A549 (cell line): ENCODE results near the gene TEX261. TPM values are rescaled to one million over a fixed set of nuclear protein-coding genes. Genes with fewer than 3 reads are reported as not detected.

ENCODE experiments used
- ATAC-seq, 2 experiments: fragments of 200-7000 bp in 1 of 2; fragments of >200 bp in 1 of 2; cut with Nextera tagmentation in 1 of 2; cut with Tn5 transposase in 1 of 2; 3 replicates each; pipeline versions ENCODE4 v1.8.0 to v1.9.1; 2018 to 2020; ENCODE audit warnings: mild to moderate bottlenecking in 1 of 2, moderate library complexity in 1 of 2
- CTCF ChIA-PET: fragments of 300-600 bp; sonication (Branson Sonifier 250); formaldehyde crosslinking; extraction: SDS; loops from one replicate; lab custom pipeline; 2021; ENCODE audit warnings: antibody characterized with exemption, inconsistent platforms; lab: Yijun Ruan, JAX
- POLR2A ChIA-PET: fragments of 350-600 bp; formaldehyde crosslinking; extraction: SDS; loops from one replicate; lab custom pipeline; 2021; ENCODE audit warnings: antibody characterized with exemption, inconsistent platforms; lab: Yijun Ruan, JAX
- DNase-seq, 2 experiments: peaks; one replicate each; pipeline versions ENCODE4 v3.0.0 to v3.0.0-alpha.2; 2011 to 2016; ENCODE audit warnings: low read depth in 1 of 2, low spot score in 1 of 2
- FAIRE-seq: peaks from 2 replicates; lab custom pipeline; 2011; peaks lifted over from hg19 to GRCh38; lab: Jason Lieb, UNC
- H3K27ac ChIP-seq, 2 experiments: fragments of >200 bp; sonication (Bioruptor Twin); formaldehyde crosslinking; 3 replicates each; pipeline ENCODE4 v1.5.1; 2016 to 2017
- H3K4me1 ChIP-seq: fragments of >200 bp; sonication (Bioruptor Twin); formaldehyde crosslinking; 3 replicates; pipeline ENCODE4 v1.6.1; 2016
- H3K4me2 ChIP-seq: fragments of >200 bp; sonication (Bioruptor Twin); formaldehyde crosslinking; 3 replicates; pipeline ENCODE4 v1.6.1; 2016
- H3K4me3 ChIP-seq: fragments of >200 bp; sonication (Bioruptor Twin); formaldehyde crosslinking; 3 replicates; pipeline ENCODE4 v1.5.1; 2016
- H3K9me3 ChIP-seq: fragments of >200 bp; sonication (Bioruptor Twin); formaldehyde crosslinking; 3 replicates; pipeline ENCODE4 v1.6.1; 2016
- BHLHE40 ChIP-seq: IDR thresholded peaks from 2 replicates; pipeline ENCODE4 v1.6.1; 2012; ENCODE audit warnings: low read depth, low read length, inconsistent platforms
- CEBPB ChIP-seq, 2 experiments: fragments of >200 bp in 1 of 2; sonication (Bioruptor Twin) in 1 of 2; formaldehyde crosslinking in 1 of 2; IDR thresholded peaks; 2 replicates each; pipeline ENCODE4 v1.6.1; 2012 to 2016
- CHD4 ChIP-seq: fragments of 200-600 bp; sonication (generic); IDR thresholded peaks from 2 replicates; pipeline ENCODE4 v1.6.1; 2016; ENCODE audit warnings: antibody characterized with exemption, mild to moderate bottlenecking, borderline replicate concordance
- E2F6 ChIP-seq: IDR thresholded peaks from 2 replicates; pipeline ENCODE4 v1.6.1; 2012; ENCODE audit warnings: low read depth, borderline replicate concordance
- EHF ChIP-seq: fragments of 250-450 bp; sonication (Bioruptor Pico); IDR thresholded peaks from 2 replicates; pipeline ENCODE4 v1.5.0; 2020; ENCODE audit warnings: mild to moderate bottlenecking
- EHMT2 ChIP-seq: fragments of 200-600 bp; sonication (generic); IDR thresholded peaks from 2 replicates; pipeline ENCODE4 v1.6.1; 2016; ENCODE audit warnings: antibody characterized with exemption, low read depth, mild to moderate bottlenecking, moderate library complexity
- ELK1 ChIP-seq: fragments of 150-350 bp; IDR thresholded peaks from 2 replicates; pipeline ENCODE4 v1.6.1; 2014; ENCODE audit warnings: low read depth, mild to moderate bottlenecking, low read length
- EP300 ChIP-seq, 2 experiments: fragments of >200 bp; sonication (Bioruptor Twin); formaldehyde crosslinking; IDR thresholded peaks; 2 replicates in 1 of 2; 3 replicates in 1 of 2; pipeline ENCODE4 v1.6.1; 2016 to 2017
- FOSL2 ChIP-seq, 2 experiments: fragments of 450-650 bp in 1 of 2; fragments of >200 bp in 1 of 2; sonication (Bioruptor Twin) in 1 of 2; formaldehyde crosslinking; IDR thresholded peaks; 2 replicates each; pipeline versions ENCODE4 v1.5.0 to v1.6.1; 2016 to 2020; ENCODE audit warnings: mild to moderate bottlenecking in 1 of 2, moderate library complexity in 1 of 2
- GATA3 ChIP-seq: IDR thresholded peaks from 2 replicates; pipeline ENCODE4 v1.6.1; 2012; ENCODE audit warnings: borderline replicate concordance
- HDAC2 ChIP-seq: fragments of 200-600 bp; sonication (generic); IDR thresholded peaks from 2 replicates; pipeline ENCODE4 v1.6.1; 2016
- HOXB13 ChIP-seq: fragments of 250-450 bp; sonication (Bioruptor Pico); IDR thresholded peaks from 2 replicates; pipeline ENCODE4 v1.5.0; 2020; ENCODE audit warnings: low read depth, mild to moderate bottlenecking, moderate library complexity
- KDM5A ChIP-seq: fragments of 200-600 bp; sonication (generic); IDR thresholded peaks from 2 replicates; pipeline ENCODE4 v1.6.1; 2016; ENCODE audit warnings: antibody characterized with exemption, mild to moderate bottlenecking
- MAZ ChIP-seq: fragments of 150-350 bp; IDR thresholded peaks from 2 replicates; pipeline ENCODE4 v1.6.1; 2014; ENCODE audit warnings: antibody characterized with exemption, low read depth, low read length, borderline replicate concordance
- MYC ChIP-seq: IDR thresholded peaks from 2 replicates; pipeline ENCODE4 v1.6.1; 2012; ENCODE audit warnings: mild to moderate bottlenecking, inconsistent platforms, low read length, improper control_type of control experiment, borderline replicate concordance
- NFE2L2 ChIP-seq: fragments of 150-350 bp; conservative IDR thresholded peaks from 2 replicates; pipeline ENCODE4 v1.6.1; 2014; ENCODE audit warnings: low read length
- NPAS2 ChIP-seq: fragments of 250-450 bp; sonication (Bioruptor Pico); IDR thresholded peaks from 2 replicates; pipeline ENCODE4 v1.8.0; 2022; ENCODE audit warnings: mild to moderate bottlenecking, moderate library complexity, borderline replicate concordance
- NR3C1 ChIP-seq: fragments of >200 bp; sonication (Bioruptor Twin); formaldehyde crosslinking; IDR thresholded peaks from 3 replicates; pipeline ENCODE4 v1.6.1; 2017
- PBX3 ChIP-seq: IDR thresholded peaks from 2 replicates; pipeline ENCODE4 v1.6.1; 2012
- POLR2A ChIP-seq: IDR thresholded peaks from 2 replicates; pipeline ENCODE4 v1.6.1; 2012; ENCODE audit warnings: mild to moderate bottlenecking, low read length
- POLR2AphosphoS2 ChIP-seq: conservative IDR thresholded peaks from 2 replicates; pipeline ENCODE4 v1.6.1; 2012; ENCODE audit warnings: low read length, improper control_type of control experiment, inconsistent platforms
- RAD21 ChIP-seq, 2 experiments: fragments of >200 bp in 1 of 2; sonication (Bioruptor Twin) in 1 of 2; formaldehyde crosslinking in 1 of 2; IDR thresholded peaks in 1 of 2; conservative IDR thresholded peaks in 1 of 2; 2 replicates in 1 of 2; 3 replicates in 1 of 2; pipeline ENCODE4 v1.6.1; 2012 to 2018; ENCODE audit warnings: inconsistent platforms in 1 of 2
- RARB ChIP-seq: fragments of 250-450 bp; sonication (Bioruptor Pico); IDR thresholded peaks from 2 replicates; pipeline ENCODE4 v1.8.0; 2021; ENCODE audit warnings: mild to moderate bottlenecking, moderate library complexity
- REST ChIP-seq: fragments of 200-600 bp; sonication (generic); IDR thresholded peaks from 2 replicates; pipeline ENCODE4 v1.6.1; 2016; ENCODE audit warnings: antibody characterized with exemption, mild to moderate bottlenecking, moderate library complexity
- RFX5 ChIP-seq: fragments of 450-650 bp; IDR thresholded peaks from 2 replicates; pipeline ENCODE4 v1.7.1; 2014; ENCODE audit warnings: antibody characterized with exemption, mild to moderate bottlenecking, moderate library complexity
- SMC3 ChIP-seq: fragments of >200 bp; sonication (Bioruptor Twin); formaldehyde crosslinking; IDR thresholded peaks from 3 replicates; pipeline ENCODE4 v1.6.1; 2018; ENCODE audit warnings: inconsistent platforms
- ZSCAN20 ChIP-seq: fragments of 250-450 bp; sonication (Bioruptor Pico); IDR thresholded peaks from 2 replicates; pipeline ENCODE4 v1.8.0; 2022; ENCODE audit warnings: mild to moderate bottlenecking, moderate library complexity
- WGBS: methylation state at CpG from one replicate; pipeline ENCODE4 v1.1.6; 2017; ENCODE audit errors: missing lambda C conversion rate; 5-methylcytosine and 5-hydroxymethylcytosine counted together
- polyA plus RNA-seq, 4 experiments: library from polyadenylated mRNA; depleted of rRNA in 3 of 4; stranded (reverse); fragments of >200 nt; fragmentation: RNase III in 1 of 4; extraction: RNeasy Plus Mini Kit Qiagen cat#74134 plus additional on column Dnase treatment in 1 of 4; gene quantifications; 2 replicates in 3 of 4; 3 replicates in 1 of 4; pipeline ENCODE4 v1.2.3, GENCODE V29; 2011 to 2017

Gene TEX261
- polyA plus RNA-seq, 2 of the 4 experiments (the other 2 are of a cell fraction): 71.3 to 87.1 TPM

GRCh38 chr2:70961648-70961994, 33.1 kb downstream of the TEX261 start:
- Histone ChIP-seq H3K4me2 (no peak overlapping the region), H3K9me3 (no peaks in the 10 kb centered on the region), H3K4me3 (no peak overlapping the region), H3K27ac (no peak overlapping the region), H3K4me1 (no peaks in the 10 kb centered on the region)
- ATAC-seq: no peak
- ChIA-PET POLR2A (no interaction called here), CTCF (interaction anchor here (1.2 to 11.4 kb wide), 11 partner anchors 9 to 658 kb away, joined by 3 to 171 read pairs (median 52); partner anchors contain the start of gene ANKRD53)
- DNase-seq: no peak
- no peak for FAIRE-seq
- WGBS: 67% methylated on average over 4 of the region's 4 CpGs
- no peak for TF ChIP-seq CHD4
- no peak for TF ChIP-seq EP300 (IDR thresholded peaks at IDR 0.05)
- no peak for TF ChIP-seq RARB (CRISPR knock-in tag)
- TF ChIP-seq PBX3: no peak
- TF ChIP-seq POLR2AphosphoS2: no peak
- TF ChIP-seq CEBPB (IDR thresholded peaks at IDR 0.05): no peak
- no peak for TF ChIP-seq ZSCAN20
- no peak for TF ChIP-seq E2F6
- TF ChIP-seq EHF (CRISPR knock-in tag): no peak
- TF ChIP-seq EHMT2: no peak
- no peak for TF ChIP-seq MAZ

- H3K4me1 ChIP-seq: no peaks in the 10 kb centered on the region
- POLR2A ChIA-PET: no interaction called here
- 79% methylated on average over 13 of the region's 14 CpGs for WGBS
- no peak for FAIRE-seq
- TF ChIP-seq EP300 (IDR thresholded peaks at IDR 0.05) (no peak), FOSL2 (IDR thresholded peaks at IDR 0.05) (no peak), FOSL2 (CRISPR knock-in tag; IDR thresholded peaks at IDR 0.05) (no peak), GATA3 (no peak), NPAS2 (CRISPR knock-in tag) (no peak), HOXB13 (CRISPR knock-in tag) (no peak), HDAC2 (no peak), KDM5A (no peak), ELK1 (no peak), RARB (CRISPR knock-in tag) (no peak), BHLHE40 (no peak), MYC (no peak), POLR2A (no peak), SMC3 (no peak), RAD21 (conservative IDR thresholded peaks at IDR 0.05 in 1 of 2, IDR thresholded peaks at IDR 0.05 in 1 of 2) (no peak), NR3C1 (no peak), REST (no peak), RFX5 (no peak), NFE2L2 (no peak)
- TF ChIP-seq, all 56 proteins: peak for 0
- Histone ChIP-seq H3K27ac (no peak overlapping the region), H3K4me2 (no peak overlapping the region), H3K9me3 (no peaks in the 10 kb centered on the region), H3K4me3 (no peak overlapping the region)
- CTCF ChIA-PET: interaction anchor here (0.6 to 11.4 kb wide), 9 partner anchors 10 to 212 kb away, joined by 3 to 171 read pairs (median 6); partner anchors contain the start of gene ANKRD53
- DNase-seq (no peak), ATAC-seq (no peak)
These were observed 33.6 kb downstream of the TEX261 start for GRCh38 chr2:70960833-70961647.
